Measurements from ENCODE around the gene STMN1. TPM values are rescaled to one million over a fixed set of nuclear protein-coding genes. Genes with fewer than 3 reads are reported as not detected.

The STMN1 gene
- total RNA-seq, 1 experiment from 2014 or later = 207 TPM

DNA sequence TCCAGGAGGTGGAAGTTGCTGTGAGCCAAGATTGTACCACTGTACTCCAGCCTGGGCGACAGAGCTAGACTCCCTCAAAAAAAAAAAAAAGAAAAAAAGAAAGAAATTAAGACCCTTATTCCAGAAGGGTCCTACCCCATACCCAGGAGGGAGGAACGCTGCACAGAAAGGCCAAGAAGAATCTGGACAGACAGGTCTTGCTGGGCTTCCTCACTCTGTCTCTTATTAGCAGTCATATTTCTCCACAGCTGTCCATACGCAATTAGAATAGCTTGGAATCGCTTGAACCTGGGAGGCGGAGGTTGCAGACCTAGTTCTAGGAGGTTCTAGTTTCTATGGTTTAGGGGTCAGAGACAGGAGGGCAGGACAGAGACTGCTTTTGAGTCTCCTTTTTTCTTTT lies 27.5 kb downstream of the STMN1 start:
- no peaks in the 10 kb centered on the region for H3K36me3 Mint-ChIP-seq (ENCODE audit: insufficient read depth, unreplicated experiment)
- ChIA-PET POLR2A (interaction anchor here (0.7 kb wide), 1 partner anchor 167 kb away, joined by 4 read pairs; the partner anchor contains the start of gene SLC30A2), CTCF (interaction anchor here (0.6 to 0.7 kb wide), 2 partner anchors 226 to 261 kb away, joined by 3 read pairs; no protein-coding TSS in a partner anchor)
- no peak for DNase-seq
- BruUV-seq (replicated peaks) = no TSS peak
- intact Hi-C loops (cut with micrococcal nuclease; ENCODE audit: unreplicated experiment) = no loop called here
- Histone ChIP-seq H3K36me3 (ENCODE audit: control insufficient read depth, insufficient read depth, low read length) (no peaks in the 10 kb centered on the region), H3K4me1 (peaks cover 35% of the 10 kb centered on the region), H3K27me3 (replicated peaks; ENCODE audit: control insufficient read depth, insufficient read depth, low read length) (no peaks in the 10 kb centered on the region), H3K9me3 (no peaks in the 10 kb centered on the region), H3K4me3 (ENCODE audit: low read depth, low read length) (no peak overlapping the region)
- TF ChIP-seq, protein P1, sequence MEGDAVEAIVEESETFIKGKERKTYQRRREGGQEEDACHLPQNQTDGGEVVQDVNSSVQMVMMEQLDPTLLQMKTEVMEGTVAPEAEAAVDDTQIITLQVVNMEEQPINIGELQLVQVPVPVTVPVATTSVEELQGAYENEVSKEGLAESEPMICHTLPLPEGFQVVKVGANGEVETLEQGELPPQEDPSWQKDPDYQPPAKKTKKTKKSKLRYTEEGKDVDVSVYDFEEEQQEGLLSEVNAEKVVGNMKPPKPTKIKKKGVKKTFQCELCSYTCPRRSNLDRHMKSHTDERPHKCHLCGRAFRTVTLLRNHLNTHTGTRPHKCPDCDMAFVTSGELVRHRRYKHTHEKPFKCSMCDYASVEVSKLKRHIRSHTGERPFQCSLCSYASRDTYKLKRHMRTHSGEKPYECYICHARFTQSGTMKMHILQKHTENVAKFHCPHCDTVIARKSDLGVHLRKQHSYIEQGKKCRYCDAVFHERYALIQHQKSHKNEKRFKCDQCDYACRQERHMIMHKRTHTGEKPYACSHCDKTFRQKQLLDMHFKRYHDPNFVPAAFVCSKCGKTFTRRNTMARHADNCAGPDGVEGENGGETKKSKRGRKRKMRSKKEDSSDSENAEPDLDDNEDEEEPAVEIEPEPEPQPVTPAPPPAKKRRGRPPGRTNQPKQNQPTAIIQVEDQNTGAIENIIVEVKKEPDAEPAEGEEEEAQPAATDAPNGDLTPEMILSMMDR (IDR thresholded peaks at IDR 0.05; ENCODE audit: insufficient read depth in 1 of 2, low read depth in 1 of 2, low read length in 1 of 2, severe bottlenecking in 1 of 2, unreplicated experiment in 1 of 2) = no peak
- H3K4me3 Mint-ChIP-seq (ENCODE audit: unreplicated experiment) = no peak overlapping the region
- H3K9me3 Mint-ChIP-seq (ENCODE audit: unreplicated experiment) = no peaks in the 10 kb centered on the region
- H3K27me3 Mint-ChIP-seq (ENCODE audit: insufficient read depth, unreplicated experiment) = no peaks in the 10 kb centered on the region
- peaks cover 22% of the 10 kb centered on the region for H3K4me1 Mint-ChIP-seq (ENCODE audit: low read depth, unreplicated experiment)
- H3K27ac Mint-ChIP-seq (ENCODE audit: unreplicated experiment) = no peak overlapping the region

DNA sequence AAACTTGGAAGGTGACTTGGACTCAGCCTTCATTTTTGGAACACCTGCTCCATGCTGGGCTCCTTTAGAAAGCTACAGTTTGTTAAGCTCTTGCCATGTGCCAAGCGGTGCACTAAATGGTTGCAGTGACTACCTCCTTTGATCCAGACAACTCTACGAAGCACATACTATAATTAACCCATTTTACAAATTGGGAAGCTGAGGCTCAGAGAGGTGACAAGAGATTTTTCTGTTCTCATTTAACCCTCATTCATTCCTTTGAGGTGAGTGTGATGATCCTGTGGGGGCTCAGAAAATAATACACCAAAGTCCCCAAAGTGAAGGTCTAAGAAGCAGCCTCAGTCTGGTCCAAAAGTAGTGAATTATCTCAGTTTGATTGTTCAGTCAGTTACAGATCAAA lies 29.1 kb downstream of the STMN1 start:
- Mint-ChIP-seq H3K36me3 (ENCODE audit: insufficient read depth, unreplicated experiment) (no peaks in the 10 kb centered on the region), H3K27ac (ENCODE audit: unreplicated experiment) (no peak overlapping the region), H3K27me3 (ENCODE audit: insufficient read depth, unreplicated experiment) (no peaks in the 10 kb centered on the region), H3K4me3 (ENCODE audit: unreplicated experiment) (no peak overlapping the region), H3K9me3 (ENCODE audit: unreplicated experiment) (no peaks in the 10 kb centered on the region), H3K4me1 (ENCODE audit: low read depth, unreplicated experiment) (peaks cover 22% of the 10 kb centered on the region)
- TF ChIP-seq, protein P1 (IDR thresholded peaks at IDR 0.05; ENCODE audit: insufficient read depth in 1 of 2, low read depth in 1 of 2, low read length in 1 of 2, severe bottlenecking in 1 of 2, unreplicated experiment in 1 of 2) = no peak
- ChIA-PET CTCF (interaction anchor here (0.6 kb wide), 1 partner anchor 40 kb away, joined by 3 read pairs; no protein-coding TSS in a partner anchor), POLR2A (no interaction called here)
- Histone ChIP-seq H3K27me3 (replicated peaks; ENCODE audit: control insufficient read depth, insufficient read depth, low read length) (no peaks in the 10 kb centered on the region), H3K36me3 (ENCODE audit: control insufficient read depth, insufficient read depth, low read length) (no peaks in the 10 kb centered on the region), H3K4me1 (peaks cover 35% of the 10 kb centered on the region), H3K9me3 (no peaks in the 10 kb centered on the region), H3K4me3 (ENCODE audit: low read depth, low read length) (no peak overlapping the region)
- intact Hi-C loops (cut with micrococcal nuclease; ENCODE audit: unreplicated experiment) = no loop called here
- BruUV-seq (replicated peaks) = no TSS peak
- DNase-seq = no peak

DNA sequence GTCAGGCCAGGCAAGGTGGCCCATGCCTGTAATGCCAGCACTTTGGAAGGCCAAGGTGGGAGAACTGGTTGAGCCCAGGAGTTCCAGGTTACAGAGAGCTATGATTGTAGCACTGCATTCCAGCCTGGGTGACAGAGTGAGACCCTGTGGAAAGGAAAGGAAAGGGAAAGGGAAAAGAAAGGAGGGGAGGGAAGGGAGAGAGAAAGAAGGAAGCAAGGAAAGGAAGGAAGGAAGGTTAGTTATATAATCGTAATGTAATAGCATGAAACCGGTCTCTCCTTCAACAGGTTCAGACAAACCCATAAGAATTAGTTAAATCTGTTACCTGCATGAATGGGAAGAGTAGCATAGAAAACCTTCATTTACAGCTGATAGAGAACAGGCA lies 29.5 kb downstream of the STMN1 start:
- peak overlapping the region; percentile 99 for H3K4me3 Mint-ChIP-seq (ENCODE audit: unreplicated experiment)
- no peak overlapping the region for H3K4me3 ChIP-seq (ENCODE audit: low read depth, low read length)
- H3K9me3 ChIP-seq = no peaks in the 10 kb centered on the region
- TF ChIP-seq, protein P1 (IDR thresholded peaks at IDR 0.05; ENCODE audit: insufficient read depth in 1 of 2, low read depth in 1 of 2, low read length in 1 of 2, severe bottlenecking in 1 of 2, unreplicated experiment in 1 of 2) = no peak
- H3K4me1 ChIP-seq = peaks cover 35% of the 10 kb centered on the region
- H3K27me3 ChIP-seq (replicated peaks; ENCODE audit: control insufficient read depth, insufficient read depth, low read length) = no peaks in the 10 kb centered on the region
- no peaks in the 10 kb centered on the region for H3K36me3 Mint-ChIP-seq (ENCODE audit: insufficient read depth, unreplicated experiment)
- H3K27me3 Mint-ChIP-seq (ENCODE audit: insufficient read depth, unreplicated experiment) = no peaks in the 10 kb centered on the region
- POLR2A ChIA-PET = no interaction called here
- no peaks in the 10 kb centered on the region for H3K36me3 ChIP-seq (ENCODE audit: control insufficient read depth, insufficient read depth, low read length)
- DNase-seq = no peak
- no peaks in the 10 kb centered on the region for H3K9me3 Mint-ChIP-seq (ENCODE audit: unreplicated experiment)
- intact Hi-C loops (cut with micrococcal nuclease; ENCODE audit: unreplicated experiment) = no loop called here
- no TSS peak for BruUV-seq (replicated peaks)
- H3K27ac Mint-ChIP-seq (ENCODE audit: unreplicated experiment) = peak overlapping the region; percentile 93
- H3K4me1 Mint-ChIP-seq (ENCODE audit: low read depth, unreplicated experiment) = peaks cover 22% of the 10 kb centered on the region
- CTCF ChIA-PET = interaction anchor here (0.6 to 3.4 kb wide), 3 partner anchors 19 to 136 kb away, joined by 3 to 25 read pairs (median 6); no protein-coding TSS in a partner anchor

All from Caco-2 (cell line).